ENCODE results near the gene EPHA2. TPM values are rescaled to one million over a fixed set of nuclear protein-coding genes. Genes with fewer than 3 reads are reported as not detected.
A peak's percentile ranks its signal among the peaks of the same experiment; 100 is the strongest.

The EPHA2 gene
- total RNA-seq, 2 experiments from 2014 or later = not detected

GRCh38 chr1:16085522-16085921 lies 70.3 kb downstream of the EPHA2 start:
- H3K27ac Mint-ChIP-seq = no peak overlapping the region
- no peaks in the 10 kb centered on the region for H3K36me3 Mint-ChIP-seq
- CTCF ChIA-PET = interaction anchor here (1.0 to 10.9 kb wide), 2 partner anchors 8 to 101 kb away, joined by 3 to 259 read pairs; no protein-coding TSS in a partner anchor
- DNase-seq (no peak), ATAC-seq (no peak)
- H3K4me3 Mint-ChIP-seq = no peak overlapping the region
- no peaks in the 10 kb centered on the region for H3K4me1 Mint-ChIP-seq
- H3K27me3 Mint-ChIP-seq = no peaks in the 10 kb centered on the region
- H3K9me3 Mint-ChIP-seq (ENCODE audit: low read depth) = no peaks in the 10 kb centered on the region

- DNase-seq (no peak), ATAC-seq (no peak)
- Mint-ChIP-seq H3K36me3 (no peaks in the 10 kb centered on the region), H3K4me3 (no peak overlapping the region), H3K4me1 (peaks cover 9% of the 10 kb centered on the region), H3K27me3 (no peaks in the 10 kb centered on the region), H3K27ac (no peak overlapping the region), H3K9me3 (ENCODE audit: low read depth) (no peaks in the 10 kb centered on the region)
- CTCF ChIA-PET = interaction anchor here (1.0 to 10.9 kb wide), 10 partner anchors 13 to 280 kb away, joined by 3 to 259 read pairs (median 7); partner anchors contain the start of gene FAM131C
Measured at GRCh38 chr1:16083486-16083885, 72.4 kb downstream of the EPHA2 start.

GRCh38 chr1:16082283-16083038 lies 73.4 kb downstream of the EPHA2 start:
- H3K9me3 Mint-ChIP-seq (ENCODE audit: low read depth) = no peaks in the 10 kb centered on the region
- H3K27ac Mint-ChIP-seq = no peak overlapping the region
- ATAC-seq (peak; percentile 39), DNase-seq (peak; percentile 76)
- H3K27me3 Mint-ChIP-seq = no peaks in the 10 kb centered on the region
- CTCF ChIA-PET = interaction anchor here (0.7 to 10.9 kb wide), 30 partner anchors 12 to 402 kb away, joined by 3 to 259 read pairs (median 4); partner anchors contain the start of genes EPHA2 and FAM131C
- H3K36me3 Mint-ChIP-seq = no peaks in the 10 kb centered on the region
- H3K4me1 Mint-ChIP-seq = peaks cover 9% of the 10 kb centered on the region
- no peak overlapping the region for H3K4me3 Mint-ChIP-seq

GRCh38 chr1:16081636-16082035 lies 74.2 kb downstream of the EPHA2 start:
- CTCF ChIA-PET = interaction anchor here (0.7 to 10.9 kb wide), 21 partner anchors 12 to 402 kb away, joined by 3 to 259 read pairs (median 4); partner anchors contain the start of genes EPHA2 and FAM131C
- no peak overlapping the region for H3K4me3 Mint-ChIP-seq
- H3K4me1 Mint-ChIP-seq = peaks cover 9% of the 10 kb centered on the region
- no peaks in the 10 kb centered on the region for H3K27me3 Mint-ChIP-seq
- no peak overlapping the region for H3K27ac Mint-ChIP-seq
- ATAC-seq (no peak), DNase-seq (no peak)
- H3K9me3 Mint-ChIP-seq (ENCODE audit: low read depth) = no peaks in the 10 kb centered on the region
- H3K36me3 Mint-ChIP-seq = no peaks in the 10 kb centered on the region

- Mint-ChIP-seq H3K36me3 (no peaks in the 10 kb centered on the region), H3K4me3 (no peak overlapping the region), H3K27me3 (peaks cover 2% of the 10 kb centered on the region), H3K9me3 (ENCODE audit: low read depth) (no peaks in the 10 kb centered on the region), H3K4me1 (peaks cover 9% of the 10 kb centered on the region), H3K27ac (no peak overlapping the region)
- DNase-seq (no peak), ATAC-seq (no peak)
- CTCF ChIA-PET = interaction anchor here (0.9 to 10.9 kb wide), 8 partner anchors 11 to 283 kb away, joined by 3 to 259 read pairs (median 28); partner anchors contain the start of gene FAM131C
Measured at GRCh38 chr1:16080422-16081150, 75.3 kb downstream of the EPHA2 start.

GRCh38 chr1:16078925-16079656 lies 76.8 kb downstream of the EPHA2 start:
- H3K9me3 Mint-ChIP-seq (ENCODE audit: low read depth) = no peaks in the 10 kb centered on the region
- ATAC-seq (peak; percentile 88), DNase-seq (peak; percentile 86)
- H3K27me3 Mint-ChIP-seq = peaks cover 8% of the 10 kb centered on the region
- peaks cover 13% of the 10 kb centered on the region for H3K4me1 Mint-ChIP-seq
- H3K4me3 Mint-ChIP-seq = peak overlapping the region; percentile 43
- H3K36me3 Mint-ChIP-seq = no peaks in the 10 kb centered on the region
- CTCF ChIA-PET = interaction anchor here (0.6 to 10.9 kb wide), 51 partner anchors 9 to 542 kb away, joined by 3 to 259 read pairs (median 4); partner anchors contain the start of genes CPLANE2, EPHA2, FAM131C and FBXO42
- H3K27ac Mint-ChIP-seq = peak overlapping the region; percentile 89

- Mint-ChIP-seq H3K27me3 (peaks cover 16% of the 10 kb centered on the region), H3K27ac (peak overlapping the region; percentile 44), H3K36me3 (no peaks in the 10 kb centered on the region), H3K4me3 (no peak overlapping the region), H3K9me3 (ENCODE audit: low read depth) (no peaks in the 10 kb centered on the region), H3K4me1 (peaks cover 17% of the 10 kb centered on the region)
- ATAC-seq = no peak
- no peak for DNase-seq
- CTCF ChIA-PET = interaction anchor here (1.1 to 10.9 kb wide), 17 partner anchors 8 to 285 kb away, joined by 3 to 259 read pairs (median 5); partner anchors contain the start of genes CPLANE2, EPHA2 and FAM131C
Measured at GRCh38 chr1:16077406-16078245, 78.2 kb downstream of the EPHA2 start.

GRCh38 chr1:16076865-16077238 lies 79.0 kb downstream of the EPHA2 start:
- no peak overlapping the region for H3K27ac Mint-ChIP-seq
- DNase-seq = no peak
- ATAC-seq = no peak
- H3K9me3 Mint-ChIP-seq (ENCODE audit: low read depth) = no peaks in the 10 kb centered on the region
- no peak overlapping the region for H3K4me3 Mint-ChIP-seq
- peaks cover 24% of the 10 kb centered on the region for H3K27me3 Mint-ChIP-seq
- CTCF ChIA-PET = interaction anchor here (1.3 to 10.9 kb wide), 4 partner anchors 109 to 286 kb away, joined by 4 to 259 read pairs (median 37); partner anchors contain the start of gene CPLANE2
- no peaks in the 10 kb centered on the region for H3K36me3 Mint-ChIP-seq
- H3K4me1 Mint-ChIP-seq = peaks cover 20% of the 10 kb centered on the region

- no peak overlapping the region for H3K4me3 Mint-ChIP-seq
- H3K36me3 Mint-ChIP-seq = no peaks in the 10 kb centered on the region
- no peak for ATAC-seq
- CTCF ChIA-PET = interaction anchor here (0.6 kb wide), 1 partner anchor 110 kb away, joined by 3 read pairs; no protein-coding TSS in a partner anchor
- H3K4me1 Mint-ChIP-seq = peaks cover 21% of the 10 kb centered on the region
- DNase-seq = no peak
- H3K27ac Mint-ChIP-seq = no peak overlapping the region
- no peaks in the 10 kb centered on the region for H3K9me3 Mint-ChIP-seq (ENCODE audit: low read depth)
- peaks cover 28% of the 10 kb centered on the region for H3K27me3 Mint-ChIP-seq
Measured at GRCh38 chr1:16076031-16076864, 79.6 kb downstream of the EPHA2 start.

- Mint-ChIP-seq H3K27me3 (peaks cover 32% of the 10 kb centered on the region), H3K36me3 (no peaks in the 10 kb centered on the region), H3K4me1 (peaks cover 29% of the 10 kb centered on the region), H3K27ac (no peak overlapping the region), H3K9me3 (ENCODE audit: low read depth) (no peaks in the 10 kb centered on the region), H3K4me3 (no peak overlapping the region)
- CTCF ChIA-PET = interaction anchor here (0.6 to 1.5 kb wide), 4 partner anchors 10 to 545 kb away, joined by 3 to 9 read pairs (median 4); no protein-coding TSS in a partner anchor
- DNase-seq = no peak
- no peak for ATAC-seq
Measured at GRCh38 chr1:16075337-16076030, 80.4 kb downstream of the EPHA2 start.

Data from activated CD8-positive, alpha-beta memory T cell treated with anti-CD3 and anti-CD28 coated beads, Interleukin-2, amount 10 ng/mL, durations not matched to agents 7 days and 5 days (primary cell).